HepG2 (cell line): Measurements from ENCODE around the gene ATP6V1F. TPM values are rescaled to one million over a fixed set of nuclear protein-coding genes. Genes with fewer than 3 reads are reported as not detected.

Source experiments
- ARID4A ChIP-seq: sonication (generic); formaldehyde crosslinking; IDR thresholded peaks from 2 replicates; pipeline ENCODE4 v1.5.0; 2020; ENCODE audit warnings: mild to moderate bottlenecking, missing genetic modification reagents, borderline replicate concordance
- BCL6 ChIP-seq: IDR thresholded peaks from 2 replicates; pipeline ENCODE4 v1.6.1; 2016; ENCODE audit warnings: missing genetic modification reagents, missing compliant biosample characterization
- GPN1 ChIP-seq: sonication (generic); formaldehyde crosslinking; IDR thresholded peaks from 2 replicates; pipeline ENCODE4 v1.5.1; 2020; ENCODE audit warnings: missing genetic modification reagents, borderline replicate concordance
- HIVEP1 ChIP-seq: sonication (generic); formaldehyde crosslinking; IDR thresholded peaks from 2 replicates; pipeline ENCODE4 v1.4.0; 2020; ENCODE audit warnings: mild to moderate bottlenecking, missing genetic modification reagents
- HOXA5 ChIP-seq: sonication (generic); formaldehyde crosslinking; IDR thresholded peaks from 2 replicates; pipeline ENCODE4 v1.4.0; 2020; ENCODE audit warnings: missing genetic modification reagents
- MATR3 ChIP-seq: sonication (generic); formaldehyde crosslinking; IDR thresholded peaks from 2 replicates; pipeline ENCODE4 v1.4.0; 2020; ENCODE audit warnings: missing genetic modification reagents
- NFE2 ChIP-seq: sonication (generic); formaldehyde crosslinking; IDR thresholded peaks from 2 replicates; pipeline ENCODE4 v1.4.0; 2020; ENCODE audit warnings: missing genetic modification reagents
- NFYB ChIP-seq: sonication (generic); formaldehyde crosslinking; IDR thresholded peaks from 2 replicates; pipeline ENCODE4 v1.4.0; 2020; ENCODE audit warnings: missing genetic modification reagents
- PHF5A ChIP-seq: IDR thresholded peaks from one replicate; pipeline ENCODE4 v1.6.1; 2018; ENCODE audit warnings: low read depth, missing genetic modification reagents; ENCODE audit not compliant: unreplicated experiment
- RAD51 ChIP-seq: fragments of 450-650 bp; IDR thresholded peaks from 2 replicates; pipeline ENCODE4 v1.6.1; 2016; ENCODE audit warnings: borderline replicate concordance
- SIX1 ChIP-seq: sonication (generic); formaldehyde crosslinking; IDR thresholded peaks from 2 replicates; pipeline ENCODE4 v1.4.0; 2020; ENCODE audit warnings: missing genetic modification reagents, borderline replicate concordance
- SMARCC2 ChIP-seq: fragments of 450-650 bp; IDR thresholded peaks from 2 replicates; pipeline ENCODE4 v1.6.1; 2017; ENCODE audit warnings: antibody characterized with exemption, mild to moderate bottlenecking
- TARDBP ChIP-seq: sonication (generic); formaldehyde crosslinking; IDR thresholded peaks from 2 replicates; pipeline ENCODE4 v1.8.0; 2022; ENCODE audit warnings: mild to moderate bottlenecking, missing genetic modification reagents
- ZFAT ChIP-seq: sonication (generic); formaldehyde crosslinking; conservative IDR thresholded peaks from 2 replicates; pipeline ENCODE4 v1.8.1; 2023; ENCODE audit warnings: missing genetic modification reagents, inconsistent platforms
- ZNF292 ChIP-seq: sonication (generic); formaldehyde crosslinking; IDR thresholded peaks from 2 replicates; pipeline ENCODE4 v1.8.1; 2022; ENCODE audit warnings: mild to moderate bottlenecking, low read depth, missing genetic modification reagents, borderline replicate concordance
- ZNF326 ChIP-seq: sonication (generic); formaldehyde crosslinking; IDR thresholded peaks from 2 replicates; pipeline ENCODE4 v1.4.0; 2020; ENCODE audit warnings: missing genetic modification reagents, borderline replicate concordance
- ZNF496 ChIP-seq: sonication (generic); formaldehyde crosslinking; IDR thresholded peaks from 2 replicates; pipeline ENCODE4 v1.8.1; 2023; ENCODE audit warnings: mild to moderate bottlenecking, moderate library complexity, missing genetic modification reagents; ENCODE audit not compliant: insufficient replicate concordance
- ZNF598 ChIP-seq: sonication (generic); formaldehyde crosslinking; IDR thresholded peaks from 2 replicates; pipeline ENCODE4 v1.5.1; 2020; ENCODE audit warnings: mild to moderate bottlenecking, missing genetic modification reagents, borderline replicate concordance
- ZNF670 ChIP-seq: sonication (generic); formaldehyde crosslinking; IDR thresholded peaks from 2 replicates; pipeline ENCODE4 v1.8.0; 2022; ENCODE audit warnings: mild to moderate bottlenecking, missing genetic modification reagents, borderline replicate concordance
- polyA plus RNA-seq, 8 experiments: library from polyadenylated mRNA; depleted of rRNA in 3 of 8; stranded (reverse) in 7 of 8; unstranded in 1 of 8; fragments of >200 nt; fragmentation: Illumina TruSeq in 4 of 8; extraction: Trizol in 4 of 8; gene quantifications; 2 replicates each; pipeline versions ENCODE4 v1.2.1 to v1.2.3, GENCODE V29; 2011 to 2016; ENCODE audit warnings: low read depth in 4 of 8, missing spikeins in 1 of 8, mixed read lengths in 1 of 8; ENCODE audit not compliant: insufficient read depth in 1 of 8
- total RNA-seq, 5 experiments: library from RNA; depleted of rRNA; stranded (reverse); fragments of >200 nt; fragmentation: Illumina TruSeq; extraction: Trizol; gene quantifications; 2 replicates each; pipeline ENCODE4 v1.2.3, GENCODE V29; 2016; ENCODE audit warnings: low read depth in 1 of 5
- TF ChIP-seq, protein P1 (sequence below): sonication (generic); formaldehyde crosslinking; IDR thresholded peaks from 2 replicates; pipeline ENCODE4 v1.4.0; 2020; ENCODE audit warnings: missing genetic modification reagents, borderline replicate concordance

Gene ATP6V1F
- total and polyA plus RNA-seq, 2 of the 13 experiments (the other 11 are each of a cell fraction or from before 2014, with no cell fraction given), result 87.2 to 132 TPM

- TF ChIP-seq ARID4A (CRISPR knock-in tag) (peak; percentile 67; the same call in 1 of the 2 replicates), MATR3 (CRISPR knock-in tag) (no peak), NFE2 (no peak), ZNF496 (CRISPR knock-in tag) (no peak), ZNF598 (CRISPR knock-in tag) (no peak), RAD51 (no peak), ZNF670 (CRISPR knock-in tag) (no peak), HOXA5 (CRISPR knock-in tag) (no peak), NFYB (CRISPR knock-in tag) (no peak), PHF5A (CRISPR knock-in tag) (peak; percentile 23), ZNF292 (CRISPR knock-in tag) (no peak), BCL6 (CRISPR knock-in tag) (no peak), SMARCC2 (no peak), HIVEP1 (CRISPR knock-in tag) (no peak), SIX1 (no peak), ZNF326 (CRISPR knock-in tag) (no peak), ZFAT (no peak), TARDBP (CRISPR knock-in tag) (0 out of 2 replicates have a peak, but pooled peaks have one; percentile 39), GPN1 (CRISPR knock-in tag) (no peak)
- TF ChIP-seq, protein P1, sequence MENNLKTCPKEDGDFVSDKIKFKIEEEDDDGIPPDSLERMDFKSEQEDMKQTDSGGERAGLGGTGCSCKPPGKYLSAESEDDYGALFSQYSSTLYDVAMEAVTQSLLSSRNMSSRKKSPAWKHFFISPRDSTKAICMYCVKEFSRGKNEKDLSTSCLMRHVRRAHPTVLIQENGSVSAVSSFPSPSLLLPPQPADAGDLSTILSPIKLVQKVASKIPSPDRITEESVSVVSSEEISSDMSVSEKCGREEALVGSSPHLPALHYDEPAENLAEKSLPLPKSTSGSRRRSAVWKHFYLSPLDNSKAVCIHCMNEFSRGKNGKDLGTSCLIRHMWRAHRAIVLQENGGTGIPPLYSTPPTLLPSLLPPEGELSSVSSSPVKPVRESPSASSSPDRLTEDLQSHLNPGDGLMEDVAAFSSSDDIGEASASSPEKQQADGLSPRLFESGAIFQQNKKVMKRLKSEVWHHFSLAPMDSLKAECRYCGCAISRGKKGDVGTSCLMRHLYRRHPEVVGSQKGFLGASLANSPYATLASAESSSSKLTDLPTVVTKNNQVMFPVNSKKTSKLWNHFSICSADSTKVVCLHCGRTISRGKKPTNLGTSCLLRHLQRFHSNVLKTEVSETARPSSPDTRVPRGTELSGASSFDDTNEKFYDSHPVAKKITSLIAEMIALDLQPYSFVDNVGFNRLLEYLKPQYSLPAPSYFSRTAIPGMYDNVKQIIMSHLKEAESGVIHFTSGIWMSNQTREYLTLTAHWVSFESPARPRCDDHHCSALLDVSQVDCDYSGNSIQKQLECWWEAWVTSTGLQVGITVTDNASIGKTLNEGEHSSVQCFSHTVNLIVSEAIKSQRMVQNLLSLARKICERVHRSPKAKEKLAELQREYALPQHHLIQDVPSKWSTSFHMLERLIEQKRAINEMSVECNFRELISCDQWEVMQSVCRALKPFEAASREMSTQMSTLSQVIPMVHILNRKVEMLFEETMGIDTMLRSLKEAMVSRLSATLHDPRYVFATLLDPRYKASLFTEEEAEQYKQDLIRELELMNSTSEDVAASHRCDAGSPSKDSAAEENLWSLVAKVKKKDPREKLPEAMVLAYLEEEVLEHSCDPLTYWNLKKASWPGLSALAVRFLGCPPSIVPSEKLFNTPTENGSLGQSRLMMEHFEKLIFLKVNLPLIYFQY (CRISPR knock-in tag), result no peak
Measured at GRCh38 chr7:128862571-128863432, at the start of gene ATP6V1F (continued).
